Activated CD4-positive, CD25-positive, alpha-beta regulatory T cell (primary cell): ENCODE results near the gene PDGFD.

ENCODE experiments used
- DNase-seq, 4 experiments: peaks; one replicate each; lab custom pipeline; 2025; lab: John Stamatoyannopoulos, UW

The PDGFD gene

GRCh38 chr11:103920449-103920848 is 243.5 kb downstream of the PDGFD start:
- DNase-seq, result no peak

GRCh38 chr11:103910721-103911120 is 253.2 kb downstream of the PDGFD start:
- DNase-seq, result no peak

GRCh38 chr11:103907548-103908455 is 256.1 kb downstream of the PDGFD start:
- no peak for DNase-seq

- DNase-seq, result no peak
Measured at GRCh38 chr11:103907136-103907535, 256.8 kb downstream of the PDGFD start.

- no peak for DNase-seq
Measured at GRCh38 chr11:103906291-103906867, 257.6 kb downstream of the PDGFD start.

- DNase-seq, result no peak
Measured at GRCh38 chr11:103904324-103904667, 259.7 kb downstream of the PDGFD start.

GRCh38 chr11:103903621-103904323 is 260.2 kb downstream of the PDGFD start:
- no peak for DNase-seq

GRCh38 chr11:103902994-103903393 is 261.0 kb downstream of the PDGFD start:
- no peak for DNase-seq

- DNase-seq, result no peak
Measured at GRCh38 chr11:103901656-103902055, 262.3 kb downstream of the PDGFD start.

- DNase-seq, result no peak
Measured at GRCh38 chr11:103898577-103899336, 265.2 kb downstream of the PDGFD start.

GRCh38 chr11:103898065-103898464 is 265.9 kb downstream of the PDGFD start:
- no peak for DNase-seq

- no peak for DNase-seq
Measured at GRCh38 chr11:103897160-103897936, 266.6 kb downstream of the PDGFD start.

- DNase-seq, result no peak
Measured at GRCh38 chr11:103895106-103895505, 268.8 kb downstream of the PDGFD start.

- no peak for DNase-seq
Measured at GRCh38 chr11:103894673-103895072, 269.3 kb downstream of the PDGFD start.

GRCh38 chr11:103894034-103894433 is 269.9 kb downstream of the PDGFD start:
- DNase-seq, result no peak

- no peak for DNase-seq
Measured at GRCh38 chr11:103893371-103893770, 270.6 kb downstream of the PDGFD start.

- DNase-seq, result no peak
Measured at GRCh38 chr11:103892603-103893002, 271.3 kb downstream of the PDGFD start.

GRCh38 chr11:103890654-103891053 is 273.3 kb downstream of the PDGFD start:
- DNase-seq, result no peak

- DNase-seq, result no peak
Measured at GRCh38 chr11:103889679-103890078, 274.3 kb downstream of the PDGFD start.

- DNase-seq, result no peak
Measured at GRCh38 chr11:103888541-103888951, 275.4 kb downstream of the PDGFD start.

- no peak for DNase-seq
Measured at GRCh38 chr11:103887001-103887658, 276.8 kb downstream of the PDGFD start.
